HFF-Myc (cell line): ENCODE data around the gene HES7.

Experiments
- DNase-seq: peaks from one replicate; pipeline ENCODE4 v3.0.0-alpha.2; 2011; ENCODE audit warnings: low read depth; ENCODE audit errors: extremely low read depth
- H3K4me3 ChIP-seq: replicated peaks from 2 replicates; pipeline ENCODE4 v1.5.1; 2011; ENCODE audit warnings: low read depth, mild to moderate bottlenecking, control low read depth, low read length
- CTCF ChIP-seq: IDR thresholded peaks from 2 replicates; pipeline ENCODE4 v1.5.1; 2012; ENCODE audit warnings: mild to moderate bottlenecking, low read depth, low read length, control low read depth; ENCODE audit errors: missing control alignments

Gene HES7

GRCh38 chr17:8100111-8100510 is 23.8 kb downstream of the HES7 start:
- DNase-seq: no peak
- no peak for TF ChIP-seq CTCF
- no peak overlapping the region for H3K4me3 ChIP-seq

DNA sequence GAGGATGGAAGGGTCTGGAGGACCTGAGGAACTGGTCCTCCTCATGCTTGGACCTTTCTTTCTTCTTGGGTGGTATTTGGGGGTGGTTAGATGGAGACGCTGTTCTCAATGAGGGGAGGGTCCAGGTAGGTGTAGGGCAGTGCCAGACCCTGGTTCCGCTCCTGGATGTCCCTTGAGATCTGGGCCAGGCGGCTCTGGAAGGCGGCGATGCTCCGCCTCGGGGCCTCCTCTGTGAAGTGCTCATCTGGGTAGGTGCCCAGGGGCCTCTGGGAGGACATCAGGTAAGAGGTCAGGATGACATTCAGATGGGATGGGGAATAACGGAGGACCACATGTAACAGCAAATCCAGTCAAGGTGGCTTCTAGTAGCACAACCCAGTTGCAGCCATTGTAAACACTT is 27.4 kb downstream of the HES7 start:
- DNase-seq: no peak
- no peak overlapping the region for H3K4me3 ChIP-seq
- no peak for TF ChIP-seq CTCF

DNA sequence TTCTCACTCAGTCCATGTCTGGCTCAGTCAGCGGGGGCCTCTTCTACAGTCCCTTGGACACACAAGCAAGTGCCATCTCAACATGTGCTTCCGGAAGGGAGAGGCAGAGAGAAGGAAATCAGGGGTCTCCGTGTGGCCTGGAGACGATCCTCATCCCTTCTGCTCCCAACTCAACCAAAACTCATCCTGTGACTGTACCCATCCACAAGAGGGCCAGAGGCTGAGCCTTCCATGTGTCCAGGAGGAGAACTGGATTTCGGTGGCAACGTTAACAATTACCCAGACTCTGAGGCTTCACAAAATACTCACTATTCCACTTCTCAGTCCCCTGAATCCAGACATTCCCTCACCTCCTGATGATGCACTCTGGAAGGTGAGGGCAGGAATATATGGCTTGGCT is 28.5 kb downstream of the HES7 start:
- no peak for TF ChIP-seq CTCF
- no peak for DNase-seq
- H3K4me3 ChIP-seq: no peak overlapping the region

DNA sequence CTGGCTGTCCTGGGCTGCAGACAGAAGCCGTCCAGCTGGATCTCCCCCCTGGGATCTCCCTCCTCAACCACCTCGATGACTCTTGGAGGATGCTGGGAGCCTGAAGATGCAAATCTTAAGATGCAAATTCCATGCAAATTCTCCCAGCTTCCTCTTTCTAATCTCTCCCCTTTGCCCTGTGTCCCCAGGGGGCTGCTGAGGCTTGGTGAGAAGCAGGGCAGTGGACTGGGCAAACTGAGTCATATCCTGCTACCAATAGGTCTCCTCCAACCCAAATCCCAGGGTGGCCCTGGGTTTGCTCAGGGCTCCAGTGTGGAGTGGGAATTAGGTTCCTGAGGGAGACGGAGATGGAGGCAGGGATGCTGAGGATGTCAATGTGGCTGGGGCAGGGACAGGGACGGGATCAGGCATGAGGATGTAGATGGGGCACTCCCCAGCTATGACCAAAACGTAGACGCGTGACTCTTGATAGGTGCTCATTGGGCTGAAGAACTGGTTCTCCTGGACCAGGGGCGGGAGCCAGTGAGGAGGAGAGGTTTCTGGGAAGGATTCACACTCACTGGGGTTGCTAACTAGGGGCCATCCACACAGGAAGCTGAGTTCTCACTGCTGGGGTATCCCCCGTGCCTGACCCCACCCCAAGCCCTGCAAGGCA is 32.7 kb downstream of the HES7 start:
- no peak for DNase-seq
- H3K4me3 ChIP-seq: no peak overlapping the region

DNA sequence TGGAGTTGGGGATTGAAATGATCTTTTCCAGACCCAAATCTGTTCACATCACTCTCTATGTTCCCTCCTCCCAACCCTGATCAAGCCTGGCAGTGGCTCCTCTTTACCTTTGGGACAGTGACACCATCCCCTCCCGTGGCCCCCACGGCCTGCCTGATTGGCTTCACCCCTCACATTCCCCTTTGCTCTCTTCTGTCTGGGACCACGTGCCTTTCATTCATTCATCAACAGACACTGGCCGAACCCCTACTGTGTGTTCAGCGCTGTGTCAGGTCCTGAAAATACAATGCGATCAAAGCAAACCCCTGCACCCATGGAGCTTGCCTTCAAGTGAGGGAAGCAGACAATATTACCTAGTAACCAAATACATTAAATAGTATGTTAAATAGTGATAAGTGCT is 34.2 kb downstream of the HES7 start:
- DNase-seq: no peak
- H3K4me3 ChIP-seq: no peak overlapping the region
- TF ChIP-seq CTCF: no peak

More for the DNA sequence above, 32.7 kb downstream of the HES7 start:
- TF ChIP-seq CTCF: no peak

DNA sequence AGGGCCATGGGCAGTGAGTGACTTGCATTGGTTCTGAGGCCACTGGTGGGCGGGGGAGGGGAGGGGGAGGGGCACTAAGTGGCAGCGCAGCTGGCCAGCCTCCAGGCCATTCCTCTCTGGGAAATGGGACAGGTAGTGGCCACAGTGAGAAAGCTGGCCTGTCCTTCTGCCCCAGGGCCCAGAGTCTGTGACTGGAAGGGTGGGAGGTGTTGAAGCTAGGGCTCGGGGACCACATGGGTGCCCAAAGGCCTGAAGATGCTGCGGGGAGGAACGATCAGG is 36.0 kb downstream of the HES7 start:
- no peak for TF ChIP-seq CTCF
- no peak for DNase-seq
- H3K4me3 ChIP-seq: no peak overlapping the region

DNA sequence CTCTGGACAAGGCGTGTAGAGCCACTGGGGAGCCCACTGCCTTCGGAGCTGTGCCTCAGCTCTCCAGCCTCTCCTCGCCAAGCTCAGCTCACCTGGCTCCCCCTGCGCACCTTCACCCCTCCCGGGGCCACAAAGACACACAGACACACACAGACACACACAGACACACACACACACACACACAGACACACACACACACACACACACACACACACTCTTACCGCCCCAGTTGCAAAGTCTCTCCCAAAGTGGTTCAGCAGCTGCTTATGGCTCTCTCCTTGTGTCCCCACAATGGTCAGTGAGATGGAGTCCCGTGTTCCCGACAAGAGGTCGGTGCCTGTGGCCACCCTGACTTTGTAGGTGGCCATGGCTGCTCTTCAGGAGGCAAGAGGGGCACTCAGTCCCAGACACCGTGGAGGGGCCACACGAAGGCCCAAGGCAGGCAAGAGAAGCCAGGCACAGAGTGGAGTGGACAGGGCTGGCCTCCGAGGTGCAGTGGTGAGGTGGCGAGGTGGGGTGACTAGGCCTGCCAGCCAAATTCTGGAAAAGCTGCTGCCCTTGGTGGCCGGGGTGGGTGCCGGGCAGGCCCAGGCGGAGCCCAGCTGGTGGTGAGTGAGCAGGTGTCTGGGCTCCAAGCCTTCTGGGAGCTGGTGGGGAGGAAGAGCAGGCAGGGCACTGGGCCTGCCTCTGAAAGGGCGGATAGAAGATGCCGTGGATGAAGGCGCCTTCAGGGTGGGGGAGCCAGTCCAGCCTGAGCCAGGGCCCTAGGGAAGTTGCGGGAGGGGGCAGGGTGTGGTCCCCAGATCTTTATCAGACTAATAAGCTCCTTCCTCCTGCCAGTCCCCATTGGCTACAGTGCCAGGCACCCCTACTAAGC is 36.6 kb downstream of the HES7 start, which contains the start of gene ALOX12B:
TSS of gene ALOX12B (minus strand) at position 642 of the 877 bp plus-strand sequence. CDS start at position 368, 274 bp downstream.
- H3K4me3 ChIP-seq: no peak within 1 kb of the TSS
- no peak for TF ChIP-seq CTCF
- no peak for DNase-seq
